Right lobe of liver (tissue), 4 donors: ENCODE results near the gene MAML2.

Experiments used
- POLR2A ChIP-seq: fragments of 450-650 bp; IDR thresholded peaks from one replicate; pipeline ENCODE4 v1.6.1; 2017; ENCODE audit warnings: antibody characterized with exemption, mild to moderate bottlenecking
- TF ChIP-seq, protein P1 (sequence below), 4 donors: fragments of 200-600 bp in 3 of 4; fragments of 450-650 bp in 1 of 4; IDR thresholded peaks; one replicate each; pipeline versions ENCODE4 v1.5.1 to v1.8.0; 2016 to 2022; ENCODE audit warnings: antibody characterized with exemption in 4 of 4, mild to moderate bottlenecking in 2 of 4
- donor health status: DM: no; HTN: no; CAD: no.
- donor health status: DM: no; HTN: no; CAD: no.
- donor health status: DM: no; HTN: yes; CAD: no.

GRCh38 chr11:96279018-96279895 lies 63.7 kb downstream of the MAML2 start:
- TF ChIP-seq, protein P1, sequence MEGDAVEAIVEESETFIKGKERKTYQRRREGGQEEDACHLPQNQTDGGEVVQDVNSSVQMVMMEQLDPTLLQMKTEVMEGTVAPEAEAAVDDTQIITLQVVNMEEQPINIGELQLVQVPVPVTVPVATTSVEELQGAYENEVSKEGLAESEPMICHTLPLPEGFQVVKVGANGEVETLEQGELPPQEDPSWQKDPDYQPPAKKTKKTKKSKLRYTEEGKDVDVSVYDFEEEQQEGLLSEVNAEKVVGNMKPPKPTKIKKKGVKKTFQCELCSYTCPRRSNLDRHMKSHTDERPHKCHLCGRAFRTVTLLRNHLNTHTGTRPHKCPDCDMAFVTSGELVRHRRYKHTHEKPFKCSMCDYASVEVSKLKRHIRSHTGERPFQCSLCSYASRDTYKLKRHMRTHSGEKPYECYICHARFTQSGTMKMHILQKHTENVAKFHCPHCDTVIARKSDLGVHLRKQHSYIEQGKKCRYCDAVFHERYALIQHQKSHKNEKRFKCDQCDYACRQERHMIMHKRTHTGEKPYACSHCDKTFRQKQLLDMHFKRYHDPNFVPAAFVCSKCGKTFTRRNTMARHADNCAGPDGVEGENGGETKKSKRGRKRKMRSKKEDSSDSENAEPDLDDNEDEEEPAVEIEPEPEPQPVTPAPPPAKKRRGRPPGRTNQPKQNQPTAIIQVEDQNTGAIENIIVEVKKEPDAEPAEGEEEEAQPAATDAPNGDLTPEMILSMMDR (IDR thresholded peaks at IDR 0.05): no peak
- TF ChIP-seq POLR2A: no peak
